Keratinocyte (primary cell): ENCODE results near the gene LIN28B. TPM values are rescaled to one million over a fixed set of nuclear protein-coding genes. Genes with fewer than 3 reads are reported as not detected.
"Not testable (repeated sequence)": the region's sequence is repeated elsewhere in the genome, so short reads cannot be mapped to it uniquely, and the experiment has no call there.

Source experiments
- DNase-seq: peaks from one replicate; pipeline ENCODE4 v3.0.0-alpha.2; 2011; ENCODE audit warnings: low read depth, missing footprints, low spot score
- FAIRE-seq: peaks from 2 replicates; lab custom pipeline; 2011; peaks lifted over from hg19 to GRCh38; lab: Jason Lieb, UNC
- H2AFZ ChIP-seq: 2 replicates; pipeline ENCODE4 v1.6.0; 2012; ENCODE audit warnings: low read length, control low read depth, inconsistent platforms; ENCODE audit not compliant: control insufficient read depth
- H3K27ac ChIP-seq: 2 replicates; pipeline ENCODE4 v1.5.1; 2011; ENCODE audit warnings: low read length; ENCODE audit not compliant: control insufficient read depth, insufficient read depth
- H3K27me3 ChIP-seq: 3 replicates; pipeline ENCODE4 v1.6.0; 2011; ENCODE audit warnings: low read length; ENCODE audit not compliant: control insufficient read depth, insufficient read depth; ENCODE audit errors: extremely low read depth
- H3K36me3 ChIP-seq, 2 experiments: 2 replicates in 1 of 2; 3 replicates in 1 of 2; pipeline ENCODE4 v1.5.1; 2011; ENCODE audit warnings: low read length in 2 of 2, mild to moderate bottlenecking in 1 of 2; ENCODE audit not compliant: control insufficient read depth in 2 of 2, insufficient read depth in 2 of 2; ENCODE audit errors: extremely low read depth in 1 of 2
- H3K4me1 ChIP-seq: 3 replicates; pipeline ENCODE4 v1.5.1; 2011; ENCODE audit warnings: low read length; ENCODE audit not compliant: control insufficient read depth, insufficient read depth; ENCODE audit errors: extremely low read depth
- H3K4me2 ChIP-seq: 3 replicates; pipeline ENCODE4 v1.6.0; 2011; ENCODE audit warnings: low read depth, low read length; ENCODE audit not compliant: control insufficient read depth, insufficient read depth; ENCODE audit errors: extremely low read depth
- H3K4me3 ChIP-seq, 3 experiments: fragments of 200-600 bp in 1 of 3; sonication (generic) in 1 of 3; 2 replicates in 2 of 3; 3 replicates in 1 of 3; pipeline ENCODE4 v1.5.1; 2011 to 2016; ENCODE audit warnings: low read length in 3 of 3, mild to moderate bottlenecking in 3 of 3, control low read depth in 2 of 3, inconsistent platforms in 1 of 3, low read depth in 1 of 3, mixed read lengths in 1 of 3, mixed run types in 1 of 3, moderate library complexity in 1 of 3; ENCODE audit not compliant: control insufficient read depth in 2 of 3, insufficient read depth in 2 of 3; ENCODE audit errors: extremely low read depth in 1 of 3
- H3K79me2 ChIP-seq: 2 replicates; pipeline ENCODE4 v1.6.0; 2012; ENCODE audit warnings: low read length; ENCODE audit not compliant: control insufficient read depth, insufficient read depth
- H3K9ac ChIP-seq: 3 replicates; pipeline ENCODE4 v1.6.0; 2011; ENCODE audit warnings: low read length; ENCODE audit not compliant: control insufficient read depth, insufficient read depth; ENCODE audit errors: extremely low read depth
- H3K9me1 ChIP-seq: 3 replicates; pipeline ENCODE4 v1.6.0; 2011; ENCODE audit warnings: low read length; ENCODE audit not compliant: control insufficient read depth, insufficient read depth; ENCODE audit errors: extremely low read depth
- H3K9me3 ChIP-seq: 2 replicates; pipeline ENCODE4 v1.5.1; 2012; ENCODE audit warnings: low read depth, low read length; ENCODE audit not compliant: control insufficient read depth
- H4K20me1 ChIP-seq: 3 replicates; pipeline ENCODE4 v1.6.0; 2011; ENCODE audit warnings: low read length; ENCODE audit not compliant: control insufficient read depth, insufficient read depth; ENCODE audit errors: extremely low read depth
- CTCF ChIP-seq, 3 experiments: IDR thresholded peaks in 1 of 3; conservative IDR thresholded peaks in 1 of 3; optimal IDR thresholded peaks in 1 of 3; 2 replicates in 2 of 3; 3 replicates in 1 of 3; pipeline versions ENCODE3 to v1.5.1; 2011; ENCODE audit warnings: low read length in 3 of 3, mild to moderate bottlenecking in 3 of 3, moderate library complexity in 2 of 3, control low read depth in 1 of 3, inconsistent platforms in 1 of 3; ENCODE audit not compliant: insufficient read depth in 2 of 3; ENCODE audit errors: extremely low read depth in 1 of 3
- EZH2 ChIP-seq: IDR thresholded peaks from one replicate; pipeline ENCODE4 v1.6.1; 2012; ENCODE audit warnings: inconsistent platforms, mild to moderate bottlenecking, low read length, moderate library complexity
- dilution Hi-C: fragments of 300-500 bp; cut with MboI; formaldehyde crosslinking; loops from one replicate; pipeline ENCODE4 v1.7.0; 2020; ENCODE audit warnings: low sequenced_read_pairs; ENCODE audit not compliant: extremely low pct_ligation_motif_present
- polyA plus RNA-seq, 5 experiments: library from polyadenylated mRNA; depleted of rRNA in 3 of 5; stranded (reverse) in 3 of 5; stranded (forward) in 1 of 5; unstranded in 1 of 5; fragments of >200 nt; gene quantifications; 1 replicate in 1 of 5; 2 replicates in 3 of 5; 3 replicates in 1 of 5; pipeline versions ENCODE4 v1.2.1 to v1.2.3, GENCODE V29; 2011 to 2012; ENCODE audit warnings: missing spikeins in 2 of 5, low read depth in 1 of 5, low replicate concordance in 1 of 5

Gene LIN28B
- polyA plus RNA-seq, 1 donor (not counting 4 experiments of a cell fraction or from before 2014, with no cell fraction given), result not detected

GRCh38 chr6:104990085-104990484, 33.2 kb downstream of the LIN28B start:
- TF ChIP-seq EZH2 (no peak), CTCF (optimal IDR thresholded peaks at IDR 0.05 in 1 of 3, IDR thresholded peaks at IDR 0.05 in 1 of 3, conservative IDR thresholded peaks at IDR 0.05 in 1 of 3; ENCODE audit: extremely low read depth in 1 of 3, insufficient read depth in 2 of 3, low read length in 3 of 3) (no peak)

GRCh38 chr6:104991062-104991461, 34.2 kb downstream of the LIN28B start:
- H3K9ac ChIP-seq, H3K36me3 ChIP-seq, H3K27ac ChIP-seq, dilution Hi-C loops, H3K9me3 ChIP-seq, H2AFZ ChIP-seq, H3K27me3 ChIP-seq, H4K20me1 ChIP-seq, H3K9me1 ChIP-seq, H3K4me2 ChIP-seq, DNase-seq, H3K79me2 ChIP-seq, FAIRE-seq, H3K4me1 ChIP-seq, H3K4me3 ChIP-seq: not testable (repeated sequence)

More at GRCh38 chr6:104990085-104990484, 33.2 kb downstream of the LIN28B start:
- no peaks in the 10 kb centered on the region for H3K9me1 ChIP-seq
- H3K9me3 ChIP-seq, result no peaks in the 10 kb centered on the region
- dilution Hi-C loops, result no loop called here
- H3K4me3 ChIP-seq, result no peak overlapping the region
- H3K27ac ChIP-seq, result no peak overlapping the region
- H3K4me1 ChIP-seq, result no peaks in the 10 kb centered on the region
- H3K27me3 ChIP-seq, result no peaks in the 10 kb centered on the region
- H2AFZ ChIP-seq, result no peak overlapping the region
- H3K4me2 ChIP-seq, result no peak overlapping the region
- H3K79me2 ChIP-seq, result no peaks in the 10 kb centered on the region
- DNase-seq, result no peak
- no peaks in the 10 kb centered on the region for H4K20me1 ChIP-seq
- H3K36me3 ChIP-seq, result no peaks in the 10 kb centered on the region
- no peak for FAIRE-seq
- no peak overlapping the region for H3K9ac ChIP-seq

- H3K79me2 ChIP-seq, H3K4me3 ChIP-seq, H3K4me2 ChIP-seq, H4K20me1 ChIP-seq, DNase-seq, H3K9ac ChIP-seq, H3K9me3 ChIP-seq, H2AFZ ChIP-seq, H3K36me3 ChIP-seq, FAIRE-seq, H3K9me1 ChIP-seq, dilution Hi-C loops, H3K4me1 ChIP-seq, H3K27me3 ChIP-seq, H3K27ac ChIP-seq: not testable (repeated sequence)
These were observed 36.7 kb downstream of the LIN28B start for GRCh38 chr6:104993576-104993975.
